Activated B cell treated with CpG ODN at 0.5 μM for 24 hours (primary cell): ENCODE results near the gene ABCD2. TPM values are rescaled to one million over a fixed set of nuclear protein-coding genes. Genes with fewer than 3 reads are reported as not detected.

Experiments
- ATAC-seq: fragments of 200-7000 bp; cut with Tn5 transposase; one replicate; pipeline ENCODE4 v1.10.0; 2021; ENCODE audit warnings: low read depth, mild to moderate bottlenecking, moderate library complexity
- CTCF ChIA-PET: fragments of 350-600 bp; sonication (Branson Sonifier 250); formaldehyde crosslinking; loops from one replicate; lab custom pipeline; 2021; ENCODE audit warnings: antibody characterized with exemption; lab: Charles Lee
- POLR2A ChIA-PET: fragments of 350-600 bp; sonication (Branson Sonifier 250); formaldehyde crosslinking; loops from one replicate; lab custom pipeline; 2021; ENCODE audit warnings: antibody characterized with exemption; lab: Charles Lee
- DNase-seq: peaks from one replicate; pipeline ENCODE4 v3.0.0; 2022
- H3K27ac Mint-ChIP-seq: one replicate; pipeline ENCODE4 v1.8.0; 2020; ENCODE audit warnings: mixed read lengths
- H3K27me3 Mint-ChIP-seq: one replicate; pipeline ENCODE4 v1.8.0; 2021; ENCODE audit warnings: mixed read lengths
- H3K36me3 Mint-ChIP-seq: one replicate; pipeline ENCODE4 v1.8.0; 2021; ENCODE audit warnings: low read depth, mixed read lengths
- H3K4me1 Mint-ChIP-seq: one replicate; pipeline ENCODE4 v1.8.0; 2021; ENCODE audit warnings: mixed read lengths
- H3K4me3 Mint-ChIP-seq: one replicate; pipeline ENCODE4 v1.8.0; 2020; ENCODE audit warnings: mild to moderate bottlenecking, mixed read lengths
- H3K9me3 Mint-ChIP-seq: one replicate; pipeline ENCODE4 v1.8.0; 2020; ENCODE audit warnings: mixed read lengths
- CTCF ChIP-seq: fragments of 200-600 bp; IDR thresholded peaks from one replicate; pipeline ENCODE4 v1.8.0; 2022; ENCODE audit warnings: antibody characterized with exemption, mild to moderate bottlenecking
- intact Hi-C: fragments of 100-400 bp; cut with micrococcal nuclease; formaldehyde crosslinking; loops from one replicate; pipeline ENCODE4 v1.15.1; 2024
- total RNA-seq: library from RNA; stranded (reverse); gene quantifications from 2 replicates; pipeline ENCODE4 v1.2.3, GENCODE V29; 2022

The ABCD2 gene
- total RNA-seq, 1 donor from 2014 or later, result 1.8 TPM

- Mint-ChIP-seq H3K36me3 (no peaks in the 10 kb centered on the region), H3K27ac (no peak overlapping the region), H3K9me3 (no peaks in the 10 kb centered on the region), H3K4me1 (peaks cover 21% of the 10 kb centered on the region), H3K4me3 (peak overlapping the region; percentile 74), H3K27me3 (no peaks in the 10 kb centered on the region)
- TF ChIP-seq CTCF, result no peak
- intact Hi-C loops, result loop anchor here (1.0 to 5.0 kb wide), 5 partner anchors 8 to 1305 kb away; partner anchors contain the start of gene ALG10B
- ChIA-PET CTCF (interaction anchor here (1.0 kb wide), 1 partner anchor 71 kb away, joined by 3 read pairs; no protein-coding TSS in a partner anchor), POLR2A (interaction anchor here (0.6 to 1.4 kb wide), 2 partner anchors 18 to 102 kb away, joined by 3 to 4 read pairs; no protein-coding TSS in a partner anchor)
- no peak for DNase-seq
- peak; percentile 7 for ATAC-seq
Observed at GRCh38 chr12:39620659-39621658, 1.4 kb upstream of the ABCD2 start.

- ATAC-seq, result peak; percentile 15
- no peak overlapping the region for H3K4me3 Mint-ChIP-seq
- no peak for DNase-seq
Observed at GRCh38 chr12:39619316-39619659, 315 bp downstream of the ABCD2 start.

GRCh38 chr12:39618701-39619100 is 902 bp downstream of the ABCD2 start:
- Mint-ChIP-seq H3K36me3 (no peaks in the 10 kb centered on the region), H3K4me3 (no peak overlapping the region), H3K4me1 (peaks cover 23% of the 10 kb centered on the region), H3K9me3 (no peaks in the 10 kb centered on the region), H3K27me3 (no peaks in the 10 kb centered on the region), H3K27ac (no peak overlapping the region)
- ATAC-seq (no peak), DNase-seq (no peak)
- ChIA-PET CTCF (no interaction called here), POLR2A (no interaction called here)
- intact Hi-C loops, result loop anchor here (1.0 to 2.0 kb wide), 4 partner anchors 31 to 644 kb away; partner anchors contain the start of genes KIF21A and SLC2A13
- no peak for TF ChIP-seq CTCF

More at GRCh38 chr12:39619316-39619659, 315 bp downstream of the ABCD2 start:
- Mint-ChIP-seq H3K36me3 (no peaks in the 10 kb centered on the region), H3K27ac (no peak overlapping the region), H3K4me1 (peaks cover 23% of the 10 kb centered on the region), H3K9me3 (no peaks in the 10 kb centered on the region), H3K27me3 (no peaks in the 10 kb centered on the region)
- intact Hi-C loops, result loop anchor here (1.0 to 2.0 kb wide), 4 partner anchors 32 to 643 kb away; partner anchors contain the start of genes KIF21A and SLC2A13
- CTCF ChIA-PET, result interaction anchor here (0.6 to 1.2 kb wide), 3 partner anchors 25 to 718 kb away, joined by 3 read pairs; no protein-coding TSS in a partner anchor
- no peak for TF ChIP-seq CTCF
- POLR2A ChIA-PET, result interaction anchor here (0.7 to 1.2 kb wide), 2 partner anchors 16 to 606 kb away, joined by 3 read pairs; partner anchors contain the start of gene LRRK2

GRCh38 chr12:39617887-39618286 is 1.7 kb downstream of the ABCD2 start:
- Mint-ChIP-seq H3K4me3 (no peak overlapping the region), H3K9me3 (no peaks in the 10 kb centered on the region), H3K4me1 (peaks cover 23% of the 10 kb centered on the region), H3K27ac (no peak overlapping the region), H3K36me3 (no peaks in the 10 kb centered on the region), H3K27me3 (no peaks in the 10 kb centered on the region)
- CTCF ChIA-PET, result no interaction called here
- TF ChIP-seq CTCF, result no peak
- no peak for ATAC-seq
- POLR2A ChIA-PET, result no interaction called here
- no peak for DNase-seq
- intact Hi-C loops, result loop anchor here (1.0 to 2.0 kb wide), 3 partner anchors 9 to 489 kb away; partner anchors contain the start of genes KIF21A and SLC2A13
